ENCODE results near the gene WDFY4.

- TF ChIP-seq CTCF (conservative IDR thresholded peaks at IDR 0.05; ENCODE audit: low read depth, low read length) (no peak), POLR2A (IDR thresholded peaks at IDR 0.05; ENCODE audit: low read depth, low read length) (no peak), MAZ (IDR thresholded peaks at IDR 0.05; ENCODE audit: borderline replicate concordance, low read depth, low read length) (no peak), ELK1 (IDR thresholded peaks at IDR 0.05; ENCODE audit: borderline replicate concordance, low read depth, low read length) (no peak), MXI1 (IDR thresholded peaks at IDR 0.05; ENCODE audit: borderline replicate concordance, low read depth, low read length) (no peak), RAD21 (IDR thresholded peaks at IDR 0.05; ENCODE audit: low read length) (no peak), CEBPB (IDR thresholded peaks at IDR 0.05; ENCODE audit: low read depth, low read length) (no peak), RCOR1 (IDR thresholded peaks at IDR 0.05; ENCODE audit: insufficient replicate concordance, low read length) (no peak), USF2 (IDR thresholded peaks at IDR 0.05; ENCODE audit: low read depth, low read length) (no peak), BHLHE40 (IDR thresholded peaks at IDR 0.05; ENCODE audit: low read depth, low read length) (no peak), RFX5 (IDR thresholded peaks at IDR 0.05; ENCODE audit: low read depth, low read length) (no peak), CHD1 (IDR thresholded peaks at IDR 0.05; ENCODE audit: low read depth, low read length) (no peak), MAFK (IDR thresholded peaks at IDR 0.05; ENCODE audit: low read depth, low read length) (no peak), NFE2L2 (IDR thresholded peaks at IDR 0.05; ENCODE audit: low read depth, low read length) (no peak)
Measured at GRCh38 chr10:48941427-48942075, 256.9 kb downstream of the WDFY4 start.

All from IMR-90 (cell line).